Vagina (tissue), 2 donors: ENCODE results near the gene KMT5B. TPM values are rescaled to one million over a fixed set of nuclear protein-coding genes. Genes with fewer than 3 reads are reported as not detected.

Source experiments
- DNase-seq, 2 donors: peaks; one replicate each; pipeline ENCODE4 v3.0.0-alpha.2; 2017; ENCODE audit errors: extremely low spot score in 2 of 2
- H3K27ac ChIP-seq: fragments of 200-600 bp; sonication (generic); one replicate; pipeline ENCODE4 v1.5.1; 2019
- H3K27me3 ChIP-seq: fragments of 200-600 bp; sonication (generic); one replicate; pipeline ENCODE4 v1.5.1; 2019
- H3K36me3 ChIP-seq, 2 donors: fragments of 200-600 bp; sonication (generic); one replicate each; pipeline ENCODE4 v1.5.1; 2017 to 2019
- H3K4me1 ChIP-seq: fragments of 200-600 bp; sonication (generic); one replicate; pipeline ENCODE4 v1.5.1; 2019
- H3K4me3 ChIP-seq, 2 donors: fragments of 200-600 bp; sonication (generic); 1 replicate in 1 of 2; 2 replicates in 1 of 2; pipeline ENCODE4 v1.5.1; 2016 to 2019
- H3K9me3 ChIP-seq: fragments of 200-600 bp; sonication (generic); one replicate; pipeline ENCODE4 v1.5.1; 2019
- CTCF ChIP-seq, 3 experiments: fragments of 450-650 bp in 2 of 3; fragments of 200-600 bp in 1 of 3; sonication (generic) in 1 of 3; IDR thresholded peaks; one replicate each; pipeline ENCODE4 v1.5.1; 2017 to 2019; ENCODE audit warnings: antibody characterized with exemption in 3 of 3, mild to moderate bottlenecking in 2 of 3, moderate library complexity in 2 of 3
- POLR2A ChIP-seq, 2 donors: fragments of 450-650 bp; IDR thresholded peaks; one replicate each; pipeline ENCODE4 v1.6.1; 2017; ENCODE audit warnings: antibody characterized with exemption in 2 of 2, mild to moderate bottlenecking in 2 of 2, moderate library complexity in 2 of 2
- POLR2AphosphoS5 ChIP-seq, 2 donors: sonication (generic); formaldehyde crosslinking; IDR thresholded peaks; one replicate each; pipeline ENCODE4 v1.9.0; 2017; ENCODE audit warnings: antibody characterized with exemption in 2 of 2, mild to moderate bottlenecking in 2 of 2, low read depth in 1 of 2; ENCODE audit not compliant: insufficient read depth in 1 of 2
- intact Hi-C: fragments of 100-400 bp; cut with DNase I; formaldehyde crosslinking; loops from one replicate; pipeline ENCODE4 v1.15.1; 2023
- total RNA-seq: library from RNA; depleted of rRNA; stranded (reverse); fragments of >200 nt; gene quantifications from one replicate; pipeline ENCODE4 v1.2.3, GENCODE V29; 2016

The KMT5B gene
- total RNA-seq, 1 donor from 2014 or later = 35.4 TPM

GRCh38 chr11:68133761-68134160, 79.3 kb downstream of the KMT5B start:
- TF ChIP-seq POLR2AphosphoS5 (IDR thresholded peaks at IDR 0.05; ENCODE audit: insufficient read depth in 1 of 2, low read depth in 1 of 2) = no peak
- TF ChIP-seq CTCF (IDR thresholded peaks at IDR 0.05) = no peak
- no peak for TF ChIP-seq POLR2A (IDR thresholded peaks at IDR 0.05)
- Histone ChIP-seq H3K4me1 (peaks cover 24% of the 10 kb centered on the region), H3K9me3 (no peaks in the 10 kb centered on the region), H3K4me3 (no peak overlapping the region), H3K27me3 (no peaks in the 10 kb centered on the region), H3K36me3 (no peaks in the 10 kb centered on the region), H3K27ac (no peak overlapping the region)
- intact Hi-C loops = no loop called here
- no peak for DNase-seq

GRCh38 chr11:68130121-68130520, 83.0 kb downstream of the KMT5B start:
- no peak for DNase-seq
- Histone ChIP-seq H3K27ac (no peak overlapping the region), H3K4me3 (no peak overlapping the region), H3K4me1 (peaks cover 18% of the 10 kb centered on the region), H3K36me3 (no peaks in the 10 kb centered on the region), H3K27me3 (no peaks in the 10 kb centered on the region), H3K9me3 (no peaks in the 10 kb centered on the region)
- no peak for TF ChIP-seq POLR2A (IDR thresholded peaks at IDR 0.05)
- no peak for TF ChIP-seq CTCF (IDR thresholded peaks at IDR 0.05)
- TF ChIP-seq POLR2AphosphoS5 (IDR thresholded peaks at IDR 0.05; ENCODE audit: insufficient read depth in 1 of 2, low read depth in 1 of 2) = no peak
- intact Hi-C loops = no loop called here

- intact Hi-C loops = no loop called here
- Histone ChIP-seq H3K36me3 (no peaks in the 10 kb centered on the region), H3K9me3 (no peaks in the 10 kb centered on the region), H3K27me3 (no peaks in the 10 kb centered on the region), H3K4me1 (peaks cover 18% of the 10 kb centered on the region), H3K4me3 (peak overlapping the region; percentile 51 to 57), H3K27ac (peak overlapping the region; percentile 50)
- no peak for TF ChIP-seq CTCF (IDR thresholded peaks at IDR 0.05)
- no peak for TF ChIP-seq POLR2AphosphoS5 (IDR thresholded peaks at IDR 0.05; ENCODE audit: insufficient read depth in 1 of 2, low read depth in 1 of 2)
- TF ChIP-seq POLR2A (IDR thresholded peaks at IDR 0.05) = no peak
- no peak for DNase-seq
These were observed 84.3 kb downstream of the KMT5B start for GRCh38 chr11:68128682-68129327.

- Histone ChIP-seq H3K4me1 (peaks cover 20% of the 10 kb centered on the region), H3K4me3 (peak overlapping the region; percentile 51 to 57), H3K27ac (peak overlapping the region; percentile 50), H3K27me3 (no peaks in the 10 kb centered on the region), H3K9me3 (no peaks in the 10 kb centered on the region), H3K36me3 (no peaks in the 10 kb centered on the region)
- TF ChIP-seq POLR2A (IDR thresholded peaks at IDR 0.05) (no peak), POLR2AphosphoS5 (IDR thresholded peaks at IDR 0.05; ENCODE audit: insufficient read depth in 1 of 2, low read depth in 1 of 2) (peak in 1 of 2 donors; percentile 51)
- intact Hi-C loops = no loop called here
- DNase-seq = no peak
These were observed 85.1 kb downstream of the KMT5B start for GRCh38 chr11:68127714-68128681.

GRCh38 chr11:68125164-68125563, 87.9 kb downstream of the KMT5B start:
- no peak for DNase-seq
- no peaks in the 10 kb centered on the region for H3K27me3 ChIP-seq
- intact Hi-C loops = no loop called here
- TF ChIP-seq CTCF (IDR thresholded peaks at IDR 0.05) (no peak), POLR2AphosphoS5 (IDR thresholded peaks at IDR 0.05; ENCODE audit: insufficient read depth in 1 of 2, low read depth in 1 of 2) (no peak), POLR2A (IDR thresholded peaks at IDR 0.05) (no peak)
- no peaks in the 10 kb centered on the region for H3K36me3 ChIP-seq
- H3K9me3 ChIP-seq = no peaks in the 10 kb centered on the region
- H3K4me1 ChIP-seq = peaks cover 31% of the 10 kb centered on the region
- no peak overlapping the region for H3K27ac ChIP-seq
- no peak overlapping the region for H3K4me3 ChIP-seq
